Left lung (tissue), 10 donors: ENCODE data around the gene GPC6. TPM values are rescaled to one million over a fixed set of nuclear protein-coding genes. Genes with fewer than 3 reads are reported as not detected.

ENCODE experiments used
- ATAC-seq: fragments of 200-7000 bp; cut with Tn5 transposase; one replicate; pipeline ENCODE4 v1.9.1; 2020; ENCODE audit warnings: moderate library complexity
- DNase-seq, 4 donors: peaks; one replicate each; pipeline ENCODE4 v3.0.0-alpha.2; 2013 to 2020
- H3K27ac ChIP-seq, 2 donors: fragments of 200-600 bp; sonication (generic) in 1 of 2; one replicate each; pipeline versions ENCODE4 v1.5.0 to v1.8.0; 2020 to 2021
- H3K27me3 ChIP-seq, 2 donors: fragments of 200-600 bp; sonication (generic) in 1 of 2; one replicate each; pipeline versions ENCODE4 v1.5.0 to v1.8.0; 2020 to 2021
- H3K36me3 ChIP-seq, 2 donors: fragments of 200-600 bp; sonication (generic) in 1 of 2; one replicate each; pipeline versions ENCODE4 v1.5.0 to v1.8.0; 2020 to 2021
- H3K4me1 ChIP-seq, 2 donors: fragments of 200-600 bp; one replicate each; pipeline ENCODE4 v1.8.0; 2021
- H3K4me3 ChIP-seq, 2 donors: fragments of 200-600 bp; sonication (generic) in 1 of 2; one replicate each; pipeline versions ENCODE4 v1.5.0 to v1.8.0; 2020 to 2021; ENCODE audit warnings: mild to moderate bottlenecking in 1 of 2
- H3K9me3 ChIP-seq, 2 donors: fragments of 200-600 bp; sonication (generic) in 1 of 2; one replicate each; pipeline versions ENCODE4 v1.5.0 to v1.8.0; 2020 to 2021
- CTCF ChIP-seq, 2 donors: fragments of 200-600 bp; sonication (generic) in 1 of 2; IDR thresholded peaks; one replicate each; pipeline versions ENCODE4 v1.5.0 to v1.8.0; 2021; ENCODE audit warnings: antibody characterized with exemption in 2 of 2
- intact Hi-C, 2 donors: fragments of 100-400 bp; cut with DNase I; formaldehyde crosslinking; loops; one replicate each; pipeline versions ENCODE4 v1.11.2 to v1.14.2; 2022
- polyA plus RNA-seq, 6 donors: library from polyadenylated mRNA; unstranded; fragments of 120-200 nt; gene quantifications; one replicate each; pipeline ENCODE4 v1.2.1, GENCODE V29; 2013; ENCODE audit not compliant: insufficient read length in 6 of 6
- total RNA-seq, 2 donors: library from RNA; stranded (reverse); fragmentation: NEBNext Ultra II Directional; extraction: Animal tissue kit (Norgen Biotek cat#: 25700); gene quantifications; one replicate each; pipeline ENCODE4 v1.2.1, GENCODE V29; 2021
- donor health status: DM: no; HTN: yes; CAD: no.
- donor health status: DM: no; HTN: no; CAD: no.

Gene GPC6
- total and polyA plus RNA-seq, 8 donors: 9.6 to 25.8 (median 21.1) TPM

DNA sequence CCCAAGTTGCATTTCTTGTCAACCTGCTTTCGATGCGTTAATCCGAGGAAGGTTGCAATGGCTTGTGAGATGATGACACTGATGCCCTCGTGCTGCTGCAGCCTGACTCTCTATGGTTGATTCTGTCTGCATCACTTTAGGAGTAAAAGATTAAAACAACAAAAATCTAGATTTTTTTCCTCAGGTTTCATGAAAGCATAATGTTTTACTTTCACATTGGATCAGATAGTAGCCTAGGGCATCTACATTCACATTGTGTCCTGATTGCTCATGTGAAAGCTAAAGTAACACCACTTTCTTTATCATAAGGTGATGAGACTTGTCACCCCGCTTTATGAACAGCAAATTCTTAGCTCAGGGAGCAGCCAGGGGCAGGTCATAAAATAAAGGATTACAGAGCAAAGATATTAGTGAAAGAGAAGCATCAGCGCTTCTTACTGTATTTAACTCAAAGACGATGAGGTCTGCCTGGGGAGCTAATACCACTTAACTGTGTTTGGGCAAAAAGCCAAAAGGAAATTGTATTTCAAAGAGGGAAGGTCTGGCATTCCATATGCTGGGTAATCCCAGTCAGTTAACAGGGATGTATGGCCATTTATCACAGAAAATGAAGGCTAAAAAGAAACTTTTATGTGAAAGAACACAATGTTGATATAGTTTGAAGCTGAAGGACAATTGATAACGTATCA lies 270.5 kb downstream of the GPC6 start:
- no peaks in the 10 kb centered on the region for H3K4me1 ChIP-seq
- DNase-seq (peak in 1 of 4 donors; percentile 49), ATAC-seq (no peak)
- no peaks in the 10 kb centered on the region for H3K36me3 ChIP-seq
- no peaks in the 10 kb centered on the region for H3K27me3 ChIP-seq
- peaks cover 0 to 3% of the 10 kb centered on the region in 2 donors for H3K9me3 ChIP-seq
- no peak overlapping the region for H3K4me3 ChIP-seq
- intact Hi-C loops: no loop called here
- H3K27ac ChIP-seq: no peak overlapping the region
- TF ChIP-seq CTCF (IDR thresholded peaks at IDR 0.05): no peak

GRCh38 chr13:93499991-93500390 lies 273.4 kb downstream of the GPC6 start:
- ATAC-seq (no peak), DNase-seq (no peak)
- H3K9me3 ChIP-seq: peaks cover 0 to 3% of the 10 kb centered on the region in 2 donors
- no peaks in the 10 kb centered on the region for H3K27me3 ChIP-seq
- no peak overlapping the region for H3K4me3 ChIP-seq
- no peaks in the 10 kb centered on the region for H3K36me3 ChIP-seq
- no peak overlapping the region for H3K27ac ChIP-seq
- TF ChIP-seq CTCF (IDR thresholded peaks at IDR 0.05): no peak
- intact Hi-C loops: no loop called here
- no peaks in the 10 kb centered on the region for H3K4me1 ChIP-seq

GRCh38 chr13:93502071-93502470 lies 275.5 kb downstream of the GPC6 start:
- ATAC-seq (no peak), DNase-seq (no peak)
- H3K4me3 ChIP-seq: no peak overlapping the region
- TF ChIP-seq CTCF (IDR thresholded peaks at IDR 0.05): no peak
- no peaks in the 10 kb centered on the region for H3K27me3 ChIP-seq
- H3K9me3 ChIP-seq: peaks cover 0 to 3% of the 10 kb centered on the region in 2 donors
- no peak overlapping the region for H3K27ac ChIP-seq
- H3K4me1 ChIP-seq: no peaks in the 10 kb centered on the region
- intact Hi-C loops: no loop called here
- no peaks in the 10 kb centered on the region for H3K36me3 ChIP-seq

- Histone ChIP-seq H3K36me3 (no peaks in the 10 kb centered on the region), H3K4me1 (no peaks in the 10 kb centered on the region), H3K27ac (no peak overlapping the region), H3K4me3 (no peak overlapping the region), H3K27me3 (no peaks in the 10 kb centered on the region), H3K9me3 (peaks cover 0 to 3% of the 10 kb centered on the region in 2 donors)
- no peak for ATAC-seq
- TF ChIP-seq CTCF (IDR thresholded peaks at IDR 0.05): no peak
- DNase-seq: peak in 1 of 4 donors; percentile 47
- intact Hi-C loops: no loop called here
These were observed 276.5 kb downstream of the GPC6 start for GRCh38 chr13:93502987-93503615.

DNA sequence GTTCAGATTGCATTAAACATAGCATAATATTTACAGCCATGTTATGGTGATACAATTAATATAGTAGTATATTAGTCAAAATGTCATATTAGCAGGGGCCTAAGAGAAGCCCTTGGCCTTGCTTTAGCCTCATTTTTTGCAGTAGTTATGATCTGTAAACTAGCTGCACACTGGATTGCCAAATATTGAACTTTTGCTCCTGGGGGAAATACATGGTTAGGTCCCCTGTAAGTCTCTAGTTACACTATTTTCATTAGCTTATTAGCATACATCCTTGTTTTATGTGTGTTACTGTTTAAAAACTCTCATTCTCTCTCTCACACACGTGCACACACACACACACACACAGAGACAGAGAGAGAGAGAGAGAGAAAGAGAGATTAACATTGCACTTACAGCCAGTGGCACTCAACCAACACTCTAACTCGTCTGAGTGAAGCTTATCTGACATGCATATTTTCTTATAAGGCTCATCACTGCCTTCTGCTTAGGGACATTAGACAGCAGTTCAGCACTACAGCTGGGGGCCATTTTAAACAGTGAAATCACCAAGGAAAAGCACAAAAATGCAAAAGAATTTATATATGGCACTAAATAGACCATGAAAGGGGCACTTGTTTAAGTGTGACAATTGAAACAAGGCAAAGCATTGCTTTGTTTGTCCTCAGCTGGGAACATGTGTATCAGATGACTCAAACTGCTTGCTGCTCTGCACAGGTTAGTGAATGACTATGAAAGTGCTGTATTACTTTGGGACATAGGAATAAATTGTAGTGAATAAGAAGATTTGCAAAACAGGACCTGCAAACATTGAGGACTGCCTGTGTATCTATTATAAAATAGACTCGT lies 278.7 kb downstream of the GPC6 start:
- no peak for TF ChIP-seq CTCF (IDR thresholded peaks at IDR 0.05)
- Histone ChIP-seq H3K4me1 (no peaks in the 10 kb centered on the region), H3K27ac (no peak overlapping the region), H3K4me3 (no peak overlapping the region), H3K36me3 (no peaks in the 10 kb centered on the region), H3K9me3 (no peaks in the 10 kb centered on the region), H3K27me3 (no peaks in the 10 kb centered on the region)
- intact Hi-C loops: no loop called here
- no peak for ATAC-seq
- DNase-seq: peak in 2 of 4 donors; percentile 35 to 53
